H54 (cell line): Measurements from ENCODE around the gene SULT2B1.
"Not testable (repeated sequence)": the region's sequence is repeated elsewhere in the genome, so short reads cannot be mapped to it uniquely, and the experiment has no call there.

ENCODE experiments used
- DNase-seq: peaks from one replicate; pipeline ENCODE4 v3.0.0; 2011; ENCODE audit warnings: low spot score, mixed read lengths; ENCODE audit not compliant: insufficient read length
- FAIRE-seq: peaks from 3 replicates; lab custom pipeline; 2011; peaks lifted over from hg19 to GRCh38; lab: Jason Lieb, UNC
- POLR2A ChIP-seq: IDR thresholded peaks from 2 replicates; pipeline ENCODE4 v1.6.1; 2011; ENCODE audit warnings: low read depth, mild to moderate bottlenecking, low read length

SULT2B1 gene

DNA sequence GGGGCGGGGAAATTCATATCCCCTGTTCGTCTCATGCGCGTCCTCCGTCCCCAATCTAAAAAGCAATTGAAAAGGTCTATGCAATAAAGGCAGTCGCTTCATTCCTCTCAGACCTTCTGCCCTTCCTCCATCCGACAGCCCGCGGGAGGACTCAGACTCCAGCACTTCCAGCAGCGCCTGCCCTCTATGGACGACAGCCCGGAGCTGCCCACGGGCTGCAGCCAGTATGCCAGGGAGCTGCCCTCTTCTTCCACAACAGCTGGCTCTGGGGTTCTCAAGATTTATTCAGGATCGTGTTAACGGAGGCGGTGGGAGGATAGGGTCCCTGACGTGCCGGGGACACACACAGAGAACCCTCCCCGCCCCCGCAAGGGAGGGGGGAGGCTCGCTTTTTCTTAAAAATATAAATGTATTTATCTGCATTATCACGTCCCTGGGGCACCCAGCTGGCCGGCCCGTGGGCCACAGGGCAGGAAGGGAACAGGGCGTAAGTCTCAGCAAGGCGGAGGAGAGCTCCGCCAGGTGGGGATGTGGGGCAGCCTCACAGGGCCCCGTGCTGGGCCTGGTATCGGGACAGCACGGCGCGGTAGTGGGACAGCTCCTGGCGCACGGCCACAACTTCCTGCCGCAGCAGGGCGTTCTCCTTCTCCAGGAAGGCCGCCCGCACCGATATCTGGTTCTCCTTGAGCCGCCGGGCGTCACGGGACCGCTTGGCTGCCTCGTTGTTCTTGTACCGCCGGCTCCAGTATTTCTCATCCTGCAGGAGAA lies 78.5 kb downstream of the SULT2B1 start:
- TF ChIP-seq POLR2A = no peak
- no peak for FAIRE-seq
- DNase-seq = no peak

DNA sequence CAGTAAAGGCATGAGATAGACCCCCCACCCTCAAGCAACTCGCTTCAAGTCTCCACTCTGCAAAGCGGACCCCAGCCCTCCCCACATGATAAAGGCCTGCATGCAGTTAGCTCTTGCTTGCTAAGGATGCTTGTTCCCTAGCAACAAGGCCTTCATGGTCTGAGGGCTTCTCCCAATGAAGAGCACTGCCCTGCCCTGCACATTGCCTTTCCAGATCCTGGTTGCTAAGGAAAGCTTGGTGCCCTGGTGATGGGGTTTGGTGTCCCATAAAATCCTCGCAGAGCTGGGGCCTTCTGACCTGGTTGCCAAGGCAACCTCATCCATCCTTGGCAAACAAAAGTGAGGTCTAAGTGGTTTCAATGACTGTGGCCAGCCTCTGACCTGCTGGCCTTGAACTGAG lies 79.3 kb downstream of the SULT2B1 start:
- TF ChIP-seq POLR2A = no peak
- DNase-seq (no peak), FAIRE-seq (no peak)

DNA sequence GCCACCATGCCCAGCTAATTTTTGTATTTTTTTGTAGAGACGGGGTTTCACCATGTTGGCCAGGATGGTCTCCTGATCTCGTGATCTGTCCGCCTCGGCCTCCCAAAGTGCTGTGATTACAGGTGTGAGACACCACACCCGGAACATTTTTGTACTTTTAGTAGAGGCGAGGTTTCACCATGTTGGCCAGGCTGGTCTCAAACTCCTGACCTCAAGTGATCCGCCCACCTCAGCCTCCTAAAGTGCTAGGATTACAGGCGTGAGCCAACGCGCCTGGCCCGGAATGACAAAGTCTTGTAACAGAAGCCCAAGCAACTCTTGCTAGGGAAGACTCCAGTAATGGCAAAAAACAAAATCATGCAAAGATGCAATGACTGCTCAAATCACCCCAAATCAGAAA lies 80.3 kb downstream of the SULT2B1 start:
- not testable (repeated sequence) for FAIRE-seq, DNase-seq

DNA sequence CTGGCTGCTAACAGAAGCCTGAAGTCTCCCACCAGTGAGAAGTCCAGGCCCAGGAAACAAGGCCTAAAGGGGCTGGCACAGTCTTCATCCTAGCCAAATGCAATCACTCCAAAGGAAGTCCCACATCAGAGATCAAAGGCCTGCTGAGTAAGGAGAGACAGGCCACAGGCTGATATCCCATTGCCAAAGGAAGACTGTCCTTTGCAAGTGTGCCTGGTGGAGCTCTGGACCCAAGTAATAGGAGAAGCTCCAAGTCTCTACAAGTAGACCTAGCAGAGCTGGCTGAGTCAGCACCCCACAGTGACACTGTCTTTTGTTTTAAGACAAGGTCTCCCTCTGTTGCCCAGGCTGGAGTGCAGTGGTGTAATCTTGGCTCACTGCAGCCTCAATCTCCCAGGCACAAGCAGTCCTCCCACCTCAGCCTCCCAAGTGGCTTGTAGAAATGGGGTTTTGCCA lies 80.7 kb downstream of the SULT2B1 start:
- TF ChIP-seq POLR2A = no peak
- DNase-seq (no peak), FAIRE-seq (no peak)

DNA sequence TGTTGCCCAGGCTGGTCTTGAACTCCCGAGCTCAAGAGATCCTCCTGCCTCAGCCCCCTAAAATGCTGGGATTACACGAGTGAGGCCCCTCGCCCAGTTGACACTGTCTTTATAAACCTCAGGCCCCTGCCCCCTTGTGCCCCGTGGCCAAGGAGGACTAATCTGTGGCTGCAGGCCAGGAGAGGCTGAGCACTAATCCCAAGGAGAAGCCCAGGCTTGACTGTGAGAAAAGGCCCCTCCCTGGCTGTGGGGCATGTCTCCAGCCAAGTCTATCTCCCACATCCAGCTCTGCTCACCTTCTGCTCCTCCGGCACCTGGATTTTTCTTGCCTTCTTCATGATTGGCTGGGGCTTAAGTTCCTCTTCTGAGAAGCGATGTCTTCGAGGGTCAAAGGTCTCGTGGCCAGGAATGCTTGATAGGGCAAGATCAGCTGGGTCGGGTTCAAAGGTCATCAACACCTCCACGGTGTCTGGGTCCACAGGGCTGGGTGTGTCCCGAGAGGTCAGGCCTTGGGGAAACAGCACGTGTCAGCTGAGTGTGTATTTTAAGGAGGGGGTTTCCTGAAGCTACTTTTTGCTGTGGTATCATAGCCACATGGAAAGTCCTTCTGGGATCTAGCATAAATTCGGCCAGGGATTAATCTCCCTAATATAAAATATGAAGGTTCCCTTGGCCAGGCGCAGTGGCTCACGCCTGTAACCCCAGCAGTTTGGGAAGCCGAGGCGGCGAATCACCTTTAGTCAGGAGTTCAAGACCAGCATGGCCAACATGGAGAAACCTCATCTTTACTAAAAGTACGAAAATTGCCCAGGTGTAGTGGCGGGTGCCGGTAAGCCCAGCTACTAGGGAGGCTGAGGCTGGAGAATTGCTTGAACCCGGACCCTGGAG lies 81.4 kb downstream of the SULT2B1 start:
- FAIRE-seq (no peak), DNase-seq (no peak)
- TF ChIP-seq POLR2A = no peak

DNA sequence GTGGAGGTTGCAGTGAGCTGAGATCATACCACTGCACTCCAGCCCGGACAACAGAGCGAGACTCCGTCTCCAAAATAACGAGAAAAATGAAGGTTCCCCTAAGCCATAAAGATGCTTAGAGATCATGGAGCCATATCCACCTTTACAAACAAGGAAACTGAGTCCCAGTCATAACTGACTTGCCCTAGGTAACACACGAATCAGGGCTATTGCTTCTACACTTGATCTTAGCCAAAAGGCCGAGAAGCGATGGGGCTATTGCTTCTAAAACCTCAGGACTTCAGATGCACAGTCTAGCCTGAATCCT lies 82.0 kb downstream of the SULT2B1 start:
- TF ChIP-seq POLR2A = no peak
- no peak for DNase-seq
- FAIRE-seq = no peak

DNA sequence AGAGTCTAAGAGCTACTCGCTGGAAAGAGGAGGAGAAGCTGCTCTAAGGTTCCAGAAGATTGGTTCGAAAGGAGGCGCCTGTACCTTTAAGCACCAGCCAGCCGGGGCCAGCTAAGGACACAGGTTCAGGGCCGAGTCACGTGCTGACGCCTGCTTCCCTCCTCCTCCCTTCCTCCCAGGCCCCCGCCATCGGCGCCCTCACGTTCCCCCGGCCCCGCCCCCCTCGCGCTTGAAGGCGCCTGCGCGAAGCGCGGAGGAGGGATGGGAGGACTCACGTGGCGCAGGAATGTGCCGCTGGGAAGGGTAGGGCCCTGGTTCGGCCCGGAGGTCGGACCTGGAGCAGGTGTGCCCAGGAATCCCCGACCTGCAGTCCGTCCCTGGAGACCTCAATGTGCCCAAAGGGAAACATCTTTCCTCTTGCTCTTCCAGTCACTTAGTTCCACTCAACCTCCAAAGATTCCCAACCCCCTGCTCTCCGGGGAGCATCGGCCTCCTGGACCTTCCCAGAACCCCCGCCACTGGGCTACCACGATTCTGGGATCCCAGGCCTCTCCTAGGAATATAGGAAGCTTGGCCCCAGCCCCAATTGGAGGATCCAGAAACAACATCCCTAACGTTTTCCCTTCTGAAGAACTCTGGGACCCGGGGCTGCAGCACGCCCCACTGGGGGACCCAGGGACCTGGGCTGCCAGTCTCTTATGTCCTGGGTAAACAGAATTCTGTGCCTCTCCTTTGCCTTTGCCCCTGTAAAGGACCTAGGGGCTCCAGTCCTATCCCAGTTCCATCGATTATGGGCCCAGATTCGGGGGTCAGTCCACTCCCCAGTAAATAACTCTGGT lies 82.7 kb downstream of the SULT2B1 start:
- peak; percentile 83 for FAIRE-seq
- peak; percentile 79 for DNase-seq
- no peak for TF ChIP-seq POLR2A

- no peak for DNase-seq
- no peak for FAIRE-seq
- TF ChIP-seq POLR2A = peak; percentile 16; the same call in 1 of the 2 replicates
Observed at GRCh38 chr19:48635263-48635965, 83.4 kb downstream of the SULT2B1 start.

GRCh38 chr19:48635966-48636858 lies 84.2 kb downstream of the SULT2B1 start:
- no peak for FAIRE-seq
- DNase-seq = no peak
- no peak for TF ChIP-seq POLR2A

DNA sequence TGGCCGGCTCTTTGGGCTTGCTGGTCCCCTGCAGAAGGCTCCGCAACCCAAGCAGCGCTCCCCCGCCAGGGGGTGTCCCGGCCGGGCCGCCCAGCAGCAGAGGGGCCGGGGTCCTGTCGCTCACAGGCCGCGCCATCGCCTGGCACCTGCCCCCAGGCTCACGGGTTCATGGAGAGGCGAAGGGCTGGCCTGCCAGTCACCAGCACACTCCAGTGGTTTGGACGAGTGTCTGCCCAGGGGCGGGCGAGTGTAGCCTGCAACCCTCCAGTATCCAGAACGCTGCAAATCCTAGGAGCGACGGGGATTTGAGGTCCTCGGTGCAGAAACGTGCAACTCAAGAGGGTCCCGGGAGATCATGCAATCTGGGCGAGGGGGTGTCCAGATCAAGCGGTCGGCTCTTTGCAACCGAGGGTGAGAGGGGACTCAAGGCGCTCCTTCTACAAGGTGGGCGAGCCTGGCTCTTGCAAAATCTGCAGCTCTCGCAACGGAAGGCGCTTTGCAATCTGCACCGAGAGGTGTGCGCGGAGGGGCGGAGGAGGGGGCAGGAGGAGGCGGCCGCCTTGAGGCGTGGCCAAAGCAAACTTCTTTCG lies 85.0 kb downstream of the SULT2B1 start, which contains the start of gene DBP:
DBP (minus strand) TSS at position 521 of the 590 bp plus-strand sequence; CDS start at position 136, 385 bp downstream.
- no peak for TF ChIP-seq POLR2A
- FAIRE-seq (no peak), DNase-seq (no peak)

DNA sequence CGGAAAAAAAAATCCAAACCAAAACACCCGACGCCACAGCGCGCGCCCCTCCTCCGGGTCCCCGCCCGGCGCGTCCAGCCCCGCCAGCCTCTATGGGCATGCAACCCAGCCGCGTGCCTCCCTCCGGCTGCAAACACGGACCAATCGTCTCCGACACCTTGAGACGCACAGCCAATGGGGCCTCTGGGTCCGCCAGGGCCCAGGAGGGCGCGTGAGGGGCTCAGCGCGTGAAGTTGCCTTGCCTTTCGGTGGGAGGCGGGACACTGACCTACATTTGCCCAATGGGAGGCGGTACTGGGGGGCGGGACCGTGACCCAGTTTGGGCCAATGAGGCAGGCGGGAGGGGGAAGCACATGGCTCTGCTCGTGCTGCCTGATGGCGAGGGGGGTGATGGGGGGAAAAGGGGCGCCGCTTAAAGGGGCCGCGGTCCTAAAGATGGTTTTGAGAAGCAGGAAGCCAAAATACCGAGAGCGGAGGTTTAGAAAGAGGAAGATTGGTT lies 85.5 kb downstream of the SULT2B1 start:
- FAIRE-seq = peak; percentile 15
- peak; percentile 81 for DNase-seq
- no peak for TF ChIP-seq POLR2A
